Left ventricle myocardium superior (tissue), 1 donor: ENCODE results near the gene RPRD1A. TPM values are rescaled to one million over a fixed set of nuclear protein-coding genes. Genes with fewer than 3 reads are reported as not detected.
"Not testable (repeated sequence)": the region's sequence is repeated elsewhere in the genome, so short reads cannot be mapped to it uniquely, and the experiment has no call there.

Source experiments
- ATAC-seq: fragments of 200-7000 bp; cut with Tn5 transposase; one replicate; pipeline ENCODE4 v1.9.1; 2020; ENCODE audit warnings: mild to moderate bottlenecking, moderate library complexity
- DNase-seq: peaks from one replicate; pipeline ENCODE4 v3.0.0-alpha.2; 2020
- intact Hi-C: fragments of 100-400 bp; cut with micrococcal nuclease; formaldehyde crosslinking; loops from one replicate; pipeline ENCODE4 v1.11.0; 2022
- total RNA-seq: library from RNA; stranded (reverse); fragmentation: NEBNext Ultra II Directional; extraction: Animal tissue kit (Norgen Biotek cat#: 25700); gene quantifications from one replicate; pipeline ENCODE4 v1.2.1, GENCODE V29; 2021
- donor health status: DM: no; HTN: yes; CAD: no; lungs with severe emphysema.

Gene RPRD1A
- total RNA-seq, 1 donor from 2014 or later = 57.4 TPM

DNA sequence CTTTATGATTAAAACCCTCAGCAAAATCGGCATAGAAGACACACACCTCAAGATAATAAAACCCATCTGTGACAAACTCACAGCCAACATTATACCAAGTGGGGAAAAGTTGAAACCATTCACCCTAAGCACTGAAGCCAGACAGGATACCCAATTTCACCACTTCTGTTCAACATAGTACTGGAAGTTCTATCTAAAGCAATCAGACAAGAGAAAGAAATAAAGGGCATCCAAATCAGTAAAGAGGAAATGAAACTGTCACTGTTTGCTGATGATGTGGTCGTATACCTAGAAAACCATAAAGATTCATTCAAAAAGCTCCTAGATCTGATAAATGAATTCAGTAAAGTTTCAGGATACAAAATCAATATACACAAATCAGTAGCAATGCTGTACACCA is 16.4 kb upstream of the RPRD1A start:
- no peak for ATAC-seq
- no peak for DNase-seq
- intact Hi-C loops = no loop called here

DNA sequence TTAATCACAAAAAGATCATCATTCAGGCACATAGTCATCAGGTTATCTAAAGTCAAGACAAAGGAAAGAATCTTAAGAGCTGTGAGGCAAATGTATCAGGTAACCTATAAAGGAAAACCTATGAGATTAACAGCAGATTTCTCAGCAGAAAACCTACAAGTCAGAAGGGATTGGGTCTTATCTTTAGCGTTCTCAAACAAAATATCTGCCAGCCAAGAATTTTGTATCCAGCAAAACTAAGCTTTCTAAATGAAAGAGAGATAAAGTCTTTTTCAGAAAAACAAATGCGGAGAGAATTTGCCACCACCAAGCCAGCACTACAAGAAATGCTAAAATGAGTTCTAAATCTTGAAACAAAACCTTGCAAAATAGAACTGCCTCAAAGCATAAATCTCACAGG is 13.8 kb upstream of the RPRD1A start:
- intact Hi-C loops, ATAC-seq, DNase-seq: not testable (repeated sequence)

DNA sequence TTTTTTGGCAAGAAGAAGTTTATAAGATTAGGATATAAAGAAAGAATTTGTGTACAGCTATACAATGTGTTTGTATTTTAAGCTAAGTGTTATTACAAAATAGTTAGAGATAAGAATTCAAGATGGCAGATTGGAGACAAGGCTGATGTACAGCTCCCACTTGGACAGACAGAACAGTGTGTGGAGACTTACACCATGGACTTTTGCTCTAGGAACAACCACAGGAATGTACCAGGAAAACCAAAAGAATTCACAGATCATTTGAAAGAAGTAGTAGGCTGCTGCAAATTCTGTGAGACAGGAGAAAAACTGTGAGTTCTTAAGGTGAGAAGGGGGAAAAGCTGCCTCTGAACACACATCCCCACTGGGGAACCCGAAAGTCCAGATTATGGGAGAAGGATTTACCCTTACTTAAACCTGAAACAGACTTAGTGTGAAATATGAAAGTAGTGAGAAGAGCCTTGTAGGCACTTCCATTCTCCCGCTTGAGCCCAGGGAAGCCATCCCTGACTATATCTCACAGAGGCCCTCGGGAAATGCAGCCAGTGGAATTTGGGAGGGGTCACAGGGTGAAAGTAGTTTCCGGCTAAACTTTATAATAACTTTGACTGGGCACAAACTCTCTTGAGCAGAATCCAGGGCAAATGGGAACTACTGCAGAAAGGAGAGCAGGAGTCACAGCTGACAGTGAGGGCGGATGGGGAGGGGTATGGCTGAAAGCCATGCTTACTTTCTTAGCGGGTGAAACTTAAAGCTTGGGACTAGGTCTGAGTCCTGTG is 11.6 kb upstream of the RPRD1A start:
- intact Hi-C loops = no loop called here
- no peak for ATAC-seq
- no peak for DNase-seq

DNA sequence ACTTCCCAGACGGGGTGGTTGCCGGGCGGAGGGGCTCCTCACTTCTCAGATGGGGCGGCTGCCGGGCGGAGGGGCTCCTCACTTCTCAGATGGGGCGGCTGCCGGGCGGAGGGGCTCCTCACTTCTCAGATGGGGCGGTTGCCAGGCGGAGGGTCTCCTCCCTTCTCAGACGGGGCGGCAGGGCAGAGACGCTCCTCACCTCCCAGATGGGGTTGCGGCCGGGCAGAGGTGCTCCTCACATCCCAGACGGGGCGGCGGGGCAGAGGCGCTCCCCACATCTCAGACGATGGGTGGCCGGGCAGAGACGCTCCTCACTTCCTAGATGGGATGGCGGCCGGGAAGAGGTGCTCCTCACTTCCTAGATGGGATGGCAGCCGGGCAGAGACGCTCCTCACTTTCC is 10.4 kb upstream of the RPRD1A start:
- ATAC-seq, intact Hi-C loops, DNase-seq: not testable (repeated sequence)

DNA sequence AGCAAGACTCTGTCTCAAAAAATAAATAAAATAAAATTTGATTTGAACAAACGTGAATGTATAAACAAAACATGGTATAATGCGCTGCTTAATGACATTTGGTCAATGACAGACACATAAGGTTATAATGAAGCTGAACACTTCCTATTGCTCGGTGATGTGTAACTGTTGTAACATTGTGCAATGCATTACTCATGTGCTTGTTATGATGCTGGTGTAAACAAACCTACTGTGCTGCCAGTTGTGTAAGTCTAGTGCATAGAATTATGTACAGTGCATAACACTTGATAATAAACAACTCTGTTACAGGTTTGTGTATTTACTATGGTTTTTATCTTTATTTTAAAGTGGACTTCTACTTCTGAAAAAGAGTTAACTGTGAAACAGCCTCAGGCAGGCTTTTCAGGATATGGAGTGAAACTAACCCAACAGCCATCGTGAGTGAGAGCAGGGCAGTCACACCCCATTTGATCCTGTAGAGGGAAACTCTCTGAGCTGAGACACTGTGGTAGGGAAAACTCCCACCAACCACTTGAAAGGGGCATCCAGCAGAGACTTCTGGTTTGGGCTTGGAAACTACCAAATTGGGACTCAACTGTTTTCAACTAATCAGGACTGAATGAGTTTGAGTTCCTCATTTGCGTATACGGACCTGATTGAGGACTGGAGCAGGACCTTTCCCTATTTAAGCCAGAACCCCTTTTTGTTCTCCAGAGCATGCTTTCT is 8.7 kb upstream of the RPRD1A start:
- no peak for ATAC-seq
- DNase-seq = no peak
- intact Hi-C loops = no loop called here

DNA sequence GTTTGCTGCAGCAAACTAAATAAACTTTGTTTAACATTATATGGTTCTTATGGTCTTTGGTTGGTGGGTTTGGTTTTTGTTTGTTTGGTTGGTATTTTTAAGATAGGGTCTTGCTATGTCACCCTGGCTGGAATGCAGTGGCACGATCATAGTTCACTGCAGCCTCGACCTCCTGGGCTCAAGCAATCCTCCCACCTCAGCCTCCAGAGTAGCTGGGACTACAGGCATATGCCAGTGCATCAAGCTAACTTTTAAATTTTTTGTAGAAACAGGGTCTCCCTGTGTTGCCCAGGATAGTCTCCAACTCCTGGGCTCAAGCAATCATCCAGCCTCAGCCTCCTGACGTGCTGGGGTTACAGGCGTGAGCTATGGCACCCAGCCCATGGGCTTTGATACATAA is 7.1 kb upstream of the RPRD1A start:
- intact Hi-C loops = no loop called here
- no peak for DNase-seq
- ATAC-seq = no peak

DNA sequence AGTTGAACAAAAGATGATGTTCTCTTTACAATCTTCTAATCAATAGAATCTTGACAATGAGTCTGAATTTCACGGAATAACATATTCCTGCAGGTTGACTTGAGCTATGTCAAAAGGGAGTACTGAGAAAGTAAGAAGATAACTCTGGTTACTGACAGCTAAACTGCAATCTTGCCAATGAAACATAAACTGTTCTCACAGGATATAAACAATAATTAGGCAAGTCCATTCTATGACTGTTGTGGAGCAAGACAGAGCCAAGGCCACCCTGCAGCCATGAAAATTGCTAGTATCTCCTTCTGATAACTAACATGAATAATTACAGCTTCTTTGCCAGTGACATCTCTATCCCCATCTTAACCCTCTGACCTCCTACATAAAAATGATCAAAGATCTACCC is 6.3 kb upstream of the RPRD1A start:
- ATAC-seq = no peak
- DNase-seq = no peak
- intact Hi-C loops = no loop called here

DNA sequence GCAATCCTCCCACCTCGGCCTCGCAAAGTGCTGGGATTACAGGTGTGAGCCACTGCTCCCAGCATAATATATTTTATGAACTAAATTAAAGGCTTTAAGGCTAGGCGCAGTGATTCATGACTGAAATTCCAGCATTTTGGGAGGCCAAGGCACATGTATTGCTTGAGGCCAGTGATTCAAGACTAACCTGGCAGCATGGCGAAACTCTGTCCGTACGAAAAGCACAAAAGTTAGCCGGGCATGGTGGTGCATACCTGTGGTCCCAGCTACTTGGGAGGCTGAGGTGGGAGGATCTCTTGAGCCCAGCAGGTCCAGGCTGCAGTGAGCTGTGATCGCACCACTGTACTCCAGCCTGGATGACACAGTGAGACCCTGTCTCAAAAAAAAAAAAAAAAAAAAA is 5.0 kb upstream of the RPRD1A start:
- ATAC-seq, intact Hi-C loops, DNase-seq: not testable (repeated sequence)

DNA sequence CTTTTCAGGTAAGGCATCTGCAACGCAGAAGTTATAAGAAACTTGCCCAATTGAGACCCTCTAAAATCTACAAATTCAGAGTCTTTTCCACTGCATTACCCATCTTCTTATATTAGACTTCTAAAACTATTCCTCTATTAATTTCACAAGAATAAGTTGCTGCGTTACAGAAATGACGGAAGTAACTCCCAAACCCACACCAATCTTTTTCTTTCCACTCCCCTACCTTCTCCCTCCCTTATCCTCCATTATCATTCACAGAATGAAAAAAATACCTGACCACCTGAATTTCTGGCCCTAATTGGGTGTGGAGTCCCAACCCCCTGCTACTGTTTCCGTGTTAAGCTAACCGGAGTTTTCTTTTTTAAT is 689 bp downstream of the RPRD1A start:
- ATAC-seq (no peak), DNase-seq (no peak)
- intact Hi-C loops = no loop called here

DNA sequence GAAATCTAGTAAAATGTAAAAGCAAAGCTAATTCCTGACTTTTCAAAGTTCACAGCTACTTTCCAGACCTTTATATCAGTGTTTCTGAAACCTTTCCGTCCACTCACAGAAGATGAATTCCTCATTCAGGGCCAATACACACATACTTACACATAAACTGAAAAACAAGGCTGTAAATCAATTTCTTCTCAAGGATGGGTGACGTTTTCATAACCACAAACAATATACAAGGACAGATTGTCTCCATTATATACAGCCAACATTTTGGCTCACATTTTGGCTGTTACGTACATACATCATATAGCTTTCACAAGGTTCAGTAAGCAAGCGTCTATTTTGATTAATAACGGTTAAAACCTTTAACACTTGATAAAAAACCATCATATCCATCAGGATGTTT is 1.4 kb downstream of the RPRD1A start:
- no peak for ATAC-seq
- DNase-seq = no peak
- intact Hi-C loops = no loop called here

DNA sequence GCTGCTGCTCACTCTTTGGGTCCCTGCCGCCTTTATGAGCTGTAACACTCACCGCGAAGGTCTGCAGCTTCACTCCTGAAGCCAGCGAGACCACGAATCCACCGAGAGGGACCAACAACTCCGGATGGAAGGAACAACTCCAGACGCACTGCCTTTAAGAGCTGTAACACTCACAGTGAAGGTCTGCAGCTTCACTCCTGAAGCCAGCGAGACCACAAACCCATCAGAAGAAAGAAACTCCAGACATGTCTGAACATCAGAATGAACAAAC is 2.6 kb downstream of the RPRD1A start:
- intact Hi-C loops, DNase-seq, ATAC-seq: not testable (repeated sequence)

DNA sequence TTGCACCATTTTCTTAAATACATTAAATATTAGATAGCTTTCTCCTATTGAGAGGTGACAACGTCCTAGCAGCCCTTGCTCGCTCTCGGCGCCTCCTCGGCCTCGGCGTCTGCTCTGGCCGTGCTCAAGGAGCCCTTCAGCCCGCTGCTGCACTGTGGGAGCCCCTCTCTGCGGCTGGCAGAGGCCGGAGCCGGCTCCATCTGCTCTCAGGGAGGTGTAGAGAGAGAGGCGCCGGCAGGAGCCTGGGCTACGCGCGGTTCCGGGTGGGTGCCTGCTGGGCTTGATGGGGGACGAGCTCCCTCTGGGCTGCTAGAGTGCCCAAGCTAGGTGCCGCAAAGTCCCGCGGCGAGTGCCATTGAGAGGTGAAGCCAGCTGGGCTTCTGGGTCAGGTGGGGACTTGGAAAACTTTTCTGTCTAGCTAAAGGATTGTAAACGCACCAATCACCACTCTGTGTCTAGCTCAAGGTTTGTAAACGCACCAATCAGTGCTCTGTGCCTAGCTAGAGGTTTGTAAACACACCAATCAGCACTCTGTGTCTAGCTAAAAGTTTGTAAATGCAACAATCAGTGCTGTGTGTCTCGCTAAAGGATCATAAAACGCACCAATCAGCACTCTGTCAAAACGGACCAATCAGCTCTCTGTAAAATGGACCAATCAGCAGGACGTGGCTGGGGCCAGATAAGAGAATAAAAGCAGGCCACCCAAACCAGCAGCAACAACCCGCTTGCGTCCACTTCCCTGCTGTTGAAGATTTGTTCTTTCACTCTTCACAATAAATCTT is 3.1 kb downstream of the RPRD1A start:
- intact Hi-C loops = no loop called here
- DNase-seq = peak; percentile 23
- no peak for ATAC-seq

DNA sequence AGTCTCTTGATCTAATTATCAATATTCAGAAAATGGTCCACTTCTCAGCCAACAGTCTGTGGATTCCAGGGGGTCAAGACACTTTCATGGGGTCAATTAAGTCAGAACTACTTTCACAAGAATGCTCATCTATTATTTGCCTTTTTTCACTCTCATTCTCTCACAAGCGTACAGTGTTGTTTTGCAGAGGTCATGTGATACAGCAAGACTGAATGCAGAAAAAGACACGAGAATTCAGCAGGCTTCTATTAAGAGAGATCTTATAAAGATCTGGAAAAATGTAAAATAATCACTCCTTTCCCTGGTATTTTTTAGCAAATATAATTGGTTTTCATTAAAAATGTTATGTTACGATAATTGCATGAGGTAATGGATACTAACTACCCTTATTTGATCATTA is 8.7 kb downstream of the RPRD1A start:
- intact Hi-C loops = no loop called here
- ATAC-seq = no peak
- DNase-seq = no peak

DNA sequence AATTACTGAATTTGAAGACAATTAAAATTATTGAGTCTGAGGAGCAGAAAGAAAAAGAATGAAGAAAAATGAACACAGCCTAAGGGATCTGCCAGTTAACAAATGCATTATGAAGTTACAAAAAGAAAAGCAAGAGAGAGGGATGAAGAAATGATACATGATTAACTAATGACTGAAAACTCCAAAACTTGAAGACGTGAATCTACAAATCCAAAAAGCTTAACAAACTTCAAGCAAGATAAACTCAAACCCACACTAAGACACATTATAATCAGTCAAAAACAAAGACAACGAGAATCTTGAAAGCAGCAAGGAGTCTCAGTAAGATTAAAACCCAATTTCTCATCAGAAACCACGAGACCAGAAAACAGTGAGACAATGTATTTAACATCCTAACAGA is 15.6 kb downstream of the RPRD1A start:
- ATAC-seq = no peak
- DNase-seq = no peak
- intact Hi-C loops = no loop called here

DNA sequence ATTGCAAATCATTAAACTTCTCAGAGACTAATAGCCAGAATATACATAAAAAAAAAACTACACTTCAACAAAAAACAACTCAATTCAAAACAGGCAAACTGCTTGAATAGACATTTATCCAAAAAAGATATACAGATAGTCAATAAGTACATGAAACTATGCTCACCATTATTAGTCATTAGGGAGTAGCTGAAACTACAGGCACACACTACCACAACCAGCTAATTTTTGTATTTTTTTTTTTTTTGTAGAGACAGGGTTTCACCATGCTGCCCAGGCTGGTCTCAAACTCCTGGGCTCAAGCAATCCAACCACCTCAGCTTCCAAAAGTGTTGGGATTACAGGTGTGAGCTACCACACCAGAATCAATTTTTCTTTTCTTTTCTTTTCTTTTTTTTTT is 16.9 kb downstream of the RPRD1A start:
- intact Hi-C loops = no loop called here
- ATAC-seq = no peak
- DNase-seq = no peak

DNA sequence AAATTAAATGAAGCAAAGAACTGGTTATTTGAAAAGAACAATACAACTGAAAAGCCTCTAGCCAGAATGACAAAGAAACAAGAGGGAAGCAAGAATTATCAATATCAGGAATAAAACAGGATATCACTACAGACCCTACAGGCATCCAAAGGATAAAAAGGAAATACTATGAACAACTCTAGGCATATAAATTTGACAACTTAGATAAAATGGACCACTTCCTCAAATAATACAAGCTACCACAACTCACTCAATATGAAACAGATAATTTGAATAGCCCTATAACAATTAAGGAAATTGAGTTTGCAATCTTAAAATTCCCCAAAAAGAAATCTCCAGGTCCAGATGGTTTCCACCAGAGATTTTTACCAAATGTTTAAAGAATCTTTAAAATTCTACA is 19.8 kb downstream of the RPRD1A start:
- ATAC-seq = no peak
- DNase-seq = no peak
- intact Hi-C loops = no loop called here

DNA sequence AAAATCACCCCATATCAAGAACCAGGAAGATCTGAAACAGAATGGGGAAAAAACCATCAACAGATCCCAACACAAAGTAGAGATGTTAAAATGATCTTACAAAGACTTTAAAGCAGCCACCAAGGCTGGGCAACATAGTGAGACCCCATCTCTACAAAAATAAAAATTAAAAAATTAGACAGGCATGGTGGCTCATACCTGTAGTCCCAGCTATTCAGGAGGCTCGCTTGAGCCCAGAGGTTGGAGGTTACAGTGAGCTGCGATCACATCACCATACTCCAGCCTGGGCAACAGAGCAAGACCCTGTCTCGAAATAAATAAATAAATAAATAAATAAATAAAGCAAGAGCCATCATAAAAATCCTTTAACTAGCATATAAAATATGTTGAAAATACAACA is 20.5 kb downstream of the RPRD1A start:
- no peak for ATAC-seq
- intact Hi-C loops = no loop called here
- DNase-seq = no peak

DNA sequence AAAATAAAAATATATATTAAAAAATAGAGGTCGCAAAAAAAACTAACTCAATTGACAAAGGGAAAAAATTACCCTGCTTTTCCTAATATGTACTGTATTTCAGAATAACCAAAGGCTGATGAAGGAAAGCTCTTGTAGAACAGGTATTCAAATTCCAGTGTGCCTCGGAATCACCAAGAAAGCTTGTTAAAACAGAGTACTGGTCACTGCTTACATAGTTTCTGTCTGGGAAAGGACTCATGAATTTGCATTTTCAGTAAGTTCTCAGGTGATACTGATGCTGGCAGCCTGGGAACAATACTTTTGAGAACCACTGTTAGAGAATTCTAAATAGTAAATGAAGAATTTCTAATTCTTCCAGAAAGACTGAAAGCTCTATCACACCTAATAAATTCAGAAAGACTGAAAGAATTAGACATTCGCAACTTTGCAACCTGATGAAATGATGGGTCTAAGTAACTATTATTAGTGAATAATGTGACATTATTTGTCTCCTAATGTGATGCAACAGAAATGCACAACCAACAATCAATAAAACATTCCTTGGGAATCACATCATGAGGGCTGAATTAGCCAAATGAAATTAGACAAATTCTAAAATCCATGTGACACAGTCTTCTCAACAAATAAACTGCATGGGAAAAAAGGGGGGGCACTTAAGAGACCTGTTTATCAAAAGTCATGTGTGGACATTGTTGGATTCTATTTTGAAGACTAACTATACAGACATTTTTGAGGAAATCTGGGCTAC is 21.9 kb downstream of the RPRD1A start:
- ATAC-seq = no peak
- DNase-seq = no peak
- intact Hi-C loops = no loop called here

DNA sequence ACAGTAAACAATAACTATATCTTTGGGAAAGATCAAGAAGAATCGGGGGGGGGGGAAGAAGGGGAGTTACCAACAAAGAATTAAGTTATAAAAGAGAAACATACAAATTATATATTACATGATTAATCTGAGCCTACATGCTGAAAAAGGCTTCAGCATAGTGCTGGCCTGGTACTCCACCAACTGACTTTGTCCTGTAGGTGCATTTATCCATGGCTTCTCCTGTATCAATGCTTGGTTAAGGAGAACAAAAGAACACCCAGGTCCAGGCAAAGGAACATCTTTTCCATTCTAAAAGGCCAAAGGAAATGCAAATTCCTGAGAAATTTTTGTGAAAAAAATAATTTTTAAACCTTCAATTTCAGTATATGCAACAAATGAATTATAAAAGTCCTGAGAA is 24.2 kb downstream of the RPRD1A start:
- DNase-seq (no peak), ATAC-seq (no peak)
- intact Hi-C loops = no loop called here

DNA sequence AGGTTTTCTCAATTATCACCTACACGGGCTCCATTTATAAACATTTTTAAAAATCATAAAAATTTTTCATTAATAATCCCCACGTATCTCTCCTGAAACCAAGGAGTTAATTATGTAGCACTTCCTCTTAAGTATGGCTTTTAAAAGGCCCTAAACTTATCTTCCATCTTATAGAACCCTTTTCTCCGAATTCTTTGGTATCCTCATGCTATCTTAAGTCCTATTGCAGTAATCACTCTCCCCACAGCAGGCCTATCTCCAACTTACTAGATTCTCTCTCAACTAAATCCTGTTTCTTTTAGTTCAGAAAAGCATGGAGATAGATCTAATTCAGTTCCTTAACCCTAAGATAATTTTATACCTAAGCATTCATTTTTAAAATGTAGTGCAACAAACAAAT is 26.2 kb downstream of the RPRD1A start:
- intact Hi-C loops = no loop called here
- DNase-seq (no peak), ATAC-seq (no peak)
